Panc1 (cell line): ENCODE measurements around the gene MBD4. TPM values are rescaled to one million over a fixed set of nuclear protein-coding genes. Genes with fewer than 3 reads are reported as not detected.

ENCODE experiments used
- ATAC-seq: fragments of 200-7000 bp; cut with Tn5 transposase; 2 replicates; pipeline ENCODE4 v1.9.1; 2020; ENCODE audit warnings: mild to moderate bottlenecking, moderate library complexity
- BruUV-seq: library from RNA; stranded (reverse); fragments of 400-500 nt; replicated peaks from 2 replicates; lab custom pipeline; 2021; lab: Mats Ljungman, UMichigan
- CTCF ChIA-PET: fragments of 300-600 bp; sonication (Branson Sonifier 250); formaldehyde crosslinking; loops from one replicate; lab custom pipeline; 2022; ENCODE audit warnings: antibody characterized with exemption; lab: Charles Lee
- POLR2A ChIA-PET: fragments of 300-600 bp; sonication (Branson Sonifier 250); formaldehyde crosslinking; loops from one replicate; lab custom pipeline; 2022; ENCODE audit warnings: antibody characterized with exemption; lab: Charles Lee
- DNase-seq: peaks from one replicate; pipeline ENCODE4 v3.0.0-alpha.2; 2010; ENCODE audit warnings: low read depth, low spot score
- H3K27ac ChIP-seq: 2 replicates; pipeline ENCODE4 v1.5.1; 2011; ENCODE audit warnings: mild to moderate bottlenecking, low read length, inconsistent platforms
- H3K27me3 ChIP-seq: fragments of 200-500 bp; sonication (Bioruptor generic); 2 replicates; pipeline ENCODE4 v1.6.0; 2014; ENCODE audit warnings: low read length, inconsistent platforms; ENCODE audit not compliant: control insufficient read depth, insufficient read depth
- H3K36me3 ChIP-seq: fragments of 200-500 bp; sonication (Bioruptor generic); 2 replicates; pipeline ENCODE4 v1.5.1; 2014; ENCODE audit warnings: inconsistent platforms, mild to moderate bottlenecking, low read length, moderate library complexity; ENCODE audit not compliant: control insufficient read depth, insufficient read depth
- H3K4me1 ChIP-seq: 2 replicates; pipeline ENCODE4 v1.5.1; 2011; ENCODE audit warnings: inconsistent platforms, mild to moderate bottlenecking, low read length, moderate library complexity; ENCODE audit not compliant: control insufficient read depth, insufficient read depth
- H3K4me3 ChIP-seq, 2 experiments: 2 replicates each; pipeline ENCODE4 v1.5.1; 2011 to 2012; ENCODE audit warnings: low read depth in 2 of 2, low read length in 2 of 2, mild to moderate bottlenecking in 2 of 2, inconsistent platforms in 1 of 2, moderate library complexity in 1 of 2
- H3K9me3 ChIP-seq: fragments of 200-500 bp; sonication (Bioruptor generic); 2 replicates; pipeline ENCODE4 v1.5.1; 2014; ENCODE audit warnings: low read depth, mild to moderate bottlenecking, inconsistent platforms, low read length, moderate library complexity; ENCODE audit not compliant: control insufficient read depth, insufficient read depth
- POLR2AphosphoS5 ChIP-seq: IDR thresholded peaks from 2 replicates; pipeline ENCODE4 v1.6.1; 2012; ENCODE audit warnings: mild to moderate bottlenecking, low read depth, low read length, moderate library complexity
- REST ChIP-seq, 2 experiments: IDR thresholded peaks; 2 replicates each; pipeline ENCODE4 v1.6.1; 2011 to 2012; ENCODE audit warnings: low read depth in 2 of 2, control low read depth in 1 of 2, low read length in 1 of 2, mild to moderate bottlenecking in 1 of 2, moderate library complexity in 1 of 2; ENCODE audit not compliant: insufficient read depth in 1 of 2
- SIN3A ChIP-seq: IDR thresholded peaks from 2 replicates; pipeline ENCODE4 v1.6.1; 2012; ENCODE audit warnings: low read depth, mild to moderate bottlenecking, low read length, moderate library complexity, borderline replicate concordance; ENCODE audit not compliant: insufficient read depth
- TCF7L2 ChIP-seq: IDR thresholded peaks from 2 replicates; pipeline ENCODE4 v1.6.1; 2011; ENCODE audit warnings: mild to moderate bottlenecking, low read depth, low read length, inconsistent platforms
- in situ Hi-C: cut with HindIII; loops from 2 replicates; pipeline ENCODE4 v1.10.0; 2016; ENCODE audit warnings: low sequenced_read_pairs, low pct_unique_long_range_greater_than_20kb
- intact Hi-C: fragments of 100-400 bp; cut with micrococcal nuclease; formaldehyde crosslinking; loops from one replicate; pipeline ENCODE4 v1.10.0; 2022; ENCODE audit not compliant: unreplicated experiment
- total RNA-seq: library from RNA; stranded (reverse); gene quantifications from one replicate; pipeline ENCODE4 v1.2.1, GENCODE V29; 2021; ENCODE audit not compliant: unreplicated experiment
- TF ChIP-seq, protein P1 (sequence below): fragments of 450-650 bp; IDR thresholded peaks from 2 replicates; pipeline ENCODE4 v1.5.1; 2017; ENCODE audit warnings: mild to moderate bottlenecking

The MBD4 gene
- total RNA-seq, 1 experiment from 2014 or later, result 44.7 TPM

DNA sequence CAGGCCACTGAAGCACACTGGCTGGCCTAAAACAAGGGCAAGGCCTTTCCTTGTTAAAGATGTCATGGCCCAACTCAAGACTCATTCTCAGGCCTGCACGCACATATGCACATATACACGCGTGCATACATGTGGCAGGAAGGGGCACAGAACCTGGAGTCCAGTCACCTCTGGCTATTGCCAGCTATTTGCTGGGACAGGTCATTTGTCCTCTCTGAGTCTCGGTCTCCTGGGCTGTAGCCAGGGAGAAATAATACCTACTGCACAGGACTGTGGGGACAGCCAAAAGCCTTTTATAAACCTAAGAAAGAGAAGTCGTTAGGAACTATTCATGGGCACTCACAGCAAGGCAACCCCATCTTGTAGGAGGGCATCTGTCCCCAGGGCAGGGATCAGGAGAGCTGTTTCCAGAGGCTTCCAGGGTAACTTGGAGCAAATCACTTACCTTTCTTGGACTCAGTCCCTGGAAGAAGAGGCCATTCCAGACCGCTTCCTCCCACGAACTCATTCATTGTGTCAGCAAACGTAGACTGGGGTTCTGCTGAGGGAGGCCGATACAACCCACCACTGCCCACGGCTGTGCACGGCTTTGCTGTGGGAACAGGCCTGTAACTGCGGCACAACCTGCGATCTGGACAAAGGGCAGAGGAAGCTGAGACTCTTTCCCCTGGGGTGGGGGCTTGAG, 47.6 kb upstream of the MBD4 start:
- no TSS peak for BruUV-seq
- Histone ChIP-seq H3K4me3 (no peak overlapping the region), H3K36me3 (no peaks in the 10 kb centered on the region; the same call in 1 of the 2 replicates), H3K9me3 (no peaks in the 10 kb centered on the region), H3K27me3 (no peaks in the 10 kb centered on the region), H3K4me1 (no peaks in the 10 kb centered on the region), H3K27ac (no peak overlapping the region)
- DNase-seq (no peak), ATAC-seq (no peak)
- POLR2A ChIA-PET, result no interaction called here
- CTCF ChIA-PET, result interaction anchor here (1.2 kb wide), 1 partner anchor 104 kb away, joined by 3 read pairs; no protein-coding TSS in a partner anchor
- TF ChIP-seq REST (IDR thresholded peaks at IDR 0.05; ENCODE audit: insufficient read depth in 1 of 2, low read depth in 2 of 2, low read length in 1 of 2) (no peak), SIN3A (no peak), POLR2AphosphoS5 (no peak), TCF7L2 (no peak)
- TF ChIP-seq, protein P1, sequence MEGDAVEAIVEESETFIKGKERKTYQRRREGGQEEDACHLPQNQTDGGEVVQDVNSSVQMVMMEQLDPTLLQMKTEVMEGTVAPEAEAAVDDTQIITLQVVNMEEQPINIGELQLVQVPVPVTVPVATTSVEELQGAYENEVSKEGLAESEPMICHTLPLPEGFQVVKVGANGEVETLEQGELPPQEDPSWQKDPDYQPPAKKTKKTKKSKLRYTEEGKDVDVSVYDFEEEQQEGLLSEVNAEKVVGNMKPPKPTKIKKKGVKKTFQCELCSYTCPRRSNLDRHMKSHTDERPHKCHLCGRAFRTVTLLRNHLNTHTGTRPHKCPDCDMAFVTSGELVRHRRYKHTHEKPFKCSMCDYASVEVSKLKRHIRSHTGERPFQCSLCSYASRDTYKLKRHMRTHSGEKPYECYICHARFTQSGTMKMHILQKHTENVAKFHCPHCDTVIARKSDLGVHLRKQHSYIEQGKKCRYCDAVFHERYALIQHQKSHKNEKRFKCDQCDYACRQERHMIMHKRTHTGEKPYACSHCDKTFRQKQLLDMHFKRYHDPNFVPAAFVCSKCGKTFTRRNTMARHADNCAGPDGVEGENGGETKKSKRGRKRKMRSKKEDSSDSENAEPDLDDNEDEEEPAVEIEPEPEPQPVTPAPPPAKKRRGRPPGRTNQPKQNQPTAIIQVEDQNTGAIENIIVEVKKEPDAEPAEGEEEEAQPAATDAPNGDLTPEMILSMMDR, result no peak
- in situ Hi-C loops, result no loop called here
- intact Hi-C loops, result no loop called here

GRCh38 chr3:129486664-129487035, 46.9 kb upstream of the MBD4 start:
- TF ChIP-seq SIN3A, result no peak
- no peak for TF ChIP-seq POLR2AphosphoS5
- no peak for TF ChIP-seq TCF7L2
- TF ChIP-seq, protein P1, result no peak
- TF ChIP-seq REST (IDR thresholded peaks at IDR 0.05; ENCODE audit: insufficient read depth in 1 of 2, low read depth in 2 of 2, low read length in 1 of 2), result no peak
- H3K27me3 ChIP-seq, result no peaks in the 10 kb centered on the region
- no peak overlapping the region for H3K27ac ChIP-seq
- H3K36me3 ChIP-seq, result no peaks in the 10 kb centered on the region; the same call in 1 of the 2 replicates
- intact Hi-C loops, result no loop called here
- POLR2A ChIA-PET, result no interaction called here
- no peak overlapping the region for H3K4me3 ChIP-seq
- no peak for ATAC-seq
- BruUV-seq, result no TSS peak
- in situ Hi-C loops, result no loop called here
- no peak for DNase-seq
- CTCF ChIA-PET, result interaction anchor here (1.2 kb wide), 1 partner anchor 103 kb away, joined by 3 read pairs; no protein-coding TSS in a partner anchor
- no peaks in the 10 kb centered on the region for H3K4me1 ChIP-seq
- H3K9me3 ChIP-seq, result no peaks in the 10 kb centered on the region
